LoVo (cell line): ENCODE results near the gene FES.

Experiments used
- DNase-seq: peaks from one replicate; pipeline ENCODE4 v3.0.0-alpha.2; 2016; ENCODE audit warnings: low spot score

The FES gene

GRCh38 chr15:90931575-90931827 is 47.2 kb downstream of the FES start:
- DNase-seq: no peak

- DNase-seq: peak; percentile 94
These were observed 47.7 kb downstream of the FES start, which contains the start of gene HDDC3 for GRCh38 chr15:90931828-90932659. Gene HDDC3, minus strand, starts transcription at chr15:90932549. Its CDS starts 9 bp downstream, at chr15:90932540.

- DNase-seq: no peak
These were observed 48.3 kb downstream of the FES start for GRCh38 chr15:90932660-90932991.

GRCh38 chr15:90933301-90933700 is 49.0 kb downstream of the FES start:
- no peak for DNase-seq

GRCh38 chr15:90934256-90934948 is 50.1 kb downstream of the FES start:
- DNase-seq: peak; percentile 88

- peak; percentile 97 for DNase-seq
These were observed 50.8 kb downstream of the FES start, which contains the start of gene UNC45A for GRCh38 chr15:90934949-90935751. Gene UNC45A, plus strand, starts transcription at chr15:90935285. Its CDS starts 40 bp downstream, at chr15:90935325.

GRCh38 chr15:90936823-90937222 is 52.5 kb downstream of the FES start:
- no peak for DNase-seq

- no peak for DNase-seq
These were observed 54.0 kb downstream of the FES start for GRCh38 chr15:90938261-90938660.

- no peak for DNase-seq
These were observed 55.5 kb downstream of the FES start for GRCh38 chr15:90939756-90940155.

- no peak for DNase-seq
These were observed 56.7 kb downstream of the FES start for GRCh38 chr15:90941038-90941437.

GRCh38 chr15:90942354-90943120 is 58.2 kb downstream of the FES start:
- no peak for DNase-seq

- DNase-seq: no peak
These were observed 60.8 kb downstream of the FES start for GRCh38 chr15:90945091-90945490.
